Subcutaneous adipose tissue (tissue), 4 donors: Measurements from ENCODE around the gene TGM4. TPM values are rescaled to one million over a fixed set of nuclear protein-coding genes. Genes with fewer than 3 reads are reported as not detected.

Experiments used
- total RNA-seq, 4 donors: library from RNA; depleted of rRNA; stranded (reverse); fragments of >200 nt; gene quantifications; one replicate each; pipeline ENCODE4 v1.1.0, GENCODE V29; 2016
- TF ChIP-seq, protein P1 (sequence below): fragments of 450-650 bp; IDR thresholded peaks from one replicate; pipeline ENCODE4 v1.5.1; 2016; ENCODE audit warnings: low read depth, mild to moderate bottlenecking, control low read depth, antibody characterized with exemption, moderate library complexity

The TGM4 gene
- not detected for total RNA-seq

DNA sequence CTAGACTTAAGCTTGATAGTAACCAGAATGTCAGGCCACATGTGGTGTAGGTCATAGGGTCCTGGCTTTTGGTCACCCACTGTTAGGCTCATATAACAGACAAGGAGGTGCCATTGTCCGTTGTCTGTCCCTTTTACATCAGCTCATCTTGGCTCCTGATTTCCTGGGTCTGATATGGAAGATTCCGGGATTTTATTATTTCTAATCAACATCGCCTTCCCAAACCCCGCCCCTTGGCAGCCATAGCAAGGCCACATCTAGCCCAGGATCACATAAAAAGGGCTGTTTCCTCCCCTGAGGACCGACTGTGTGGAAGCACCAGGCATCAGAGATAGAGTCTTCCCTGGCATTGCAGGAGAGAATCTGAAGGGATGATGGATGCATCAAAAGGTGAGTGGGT lies at the start of gene TGM4:
TSS of gene TGM4 (plus strand) at position 301 of the 400 bp plus-strand sequence. CDS start at position 372, 71 bp downstream.
- TF ChIP-seq, protein P1, sequence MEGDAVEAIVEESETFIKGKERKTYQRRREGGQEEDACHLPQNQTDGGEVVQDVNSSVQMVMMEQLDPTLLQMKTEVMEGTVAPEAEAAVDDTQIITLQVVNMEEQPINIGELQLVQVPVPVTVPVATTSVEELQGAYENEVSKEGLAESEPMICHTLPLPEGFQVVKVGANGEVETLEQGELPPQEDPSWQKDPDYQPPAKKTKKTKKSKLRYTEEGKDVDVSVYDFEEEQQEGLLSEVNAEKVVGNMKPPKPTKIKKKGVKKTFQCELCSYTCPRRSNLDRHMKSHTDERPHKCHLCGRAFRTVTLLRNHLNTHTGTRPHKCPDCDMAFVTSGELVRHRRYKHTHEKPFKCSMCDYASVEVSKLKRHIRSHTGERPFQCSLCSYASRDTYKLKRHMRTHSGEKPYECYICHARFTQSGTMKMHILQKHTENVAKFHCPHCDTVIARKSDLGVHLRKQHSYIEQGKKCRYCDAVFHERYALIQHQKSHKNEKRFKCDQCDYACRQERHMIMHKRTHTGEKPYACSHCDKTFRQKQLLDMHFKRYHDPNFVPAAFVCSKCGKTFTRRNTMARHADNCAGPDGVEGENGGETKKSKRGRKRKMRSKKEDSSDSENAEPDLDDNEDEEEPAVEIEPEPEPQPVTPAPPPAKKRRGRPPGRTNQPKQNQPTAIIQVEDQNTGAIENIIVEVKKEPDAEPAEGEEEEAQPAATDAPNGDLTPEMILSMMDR: no peak

DNA sequence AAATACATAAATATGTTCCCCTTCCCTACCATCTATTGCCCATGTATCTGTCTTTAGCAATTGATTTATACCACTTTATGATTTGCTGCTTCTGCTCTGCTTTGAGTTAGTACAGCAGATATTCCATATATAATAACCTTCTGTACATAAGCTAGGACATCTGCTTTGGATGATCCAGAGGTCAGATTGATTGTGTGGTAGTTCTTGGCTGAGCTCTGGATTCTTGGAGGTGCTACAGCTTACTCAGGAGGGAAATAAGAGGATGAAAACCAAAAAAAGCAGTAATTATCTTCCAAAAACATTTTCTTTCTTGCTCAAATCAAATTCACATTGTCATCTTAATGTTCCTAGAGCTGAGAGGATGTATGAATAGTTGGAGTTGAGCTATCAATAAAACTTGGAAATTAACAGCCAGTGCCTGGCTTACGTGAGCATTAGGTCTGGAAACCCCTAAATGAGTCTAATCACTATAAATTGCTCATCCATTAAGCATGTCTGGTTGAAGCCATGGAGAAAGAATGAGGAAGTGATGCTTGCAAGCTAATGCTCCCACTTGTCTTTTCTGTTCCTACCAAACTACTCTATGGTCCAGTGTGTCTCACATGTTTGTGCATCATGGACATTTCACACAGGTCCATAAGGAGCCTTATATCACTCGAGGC lies 49.0 kb upstream of the TGM4 start:
- TF ChIP-seq, protein P1: no peak

DNA sequence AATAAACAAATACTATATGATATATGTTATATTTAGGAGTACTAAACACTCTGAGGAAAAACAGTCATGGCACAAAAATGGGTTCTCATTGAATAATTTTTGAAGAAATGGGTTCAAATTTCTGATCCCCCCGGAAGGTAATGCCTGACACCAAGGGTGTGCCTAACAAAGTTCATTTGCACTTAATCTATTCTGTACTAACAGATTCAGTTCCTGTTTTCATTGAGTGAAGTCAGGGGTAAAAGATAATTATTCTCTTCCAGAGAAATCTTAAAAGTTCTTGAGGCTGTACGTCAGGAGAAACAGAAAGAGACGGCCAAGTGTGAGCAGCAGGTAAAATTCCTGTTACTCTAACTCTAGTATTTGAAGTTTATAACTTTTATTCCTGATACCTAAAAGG lies 47.2 kb upstream of the TGM4 start:
- TF ChIP-seq, protein P1: no peak

DNA sequence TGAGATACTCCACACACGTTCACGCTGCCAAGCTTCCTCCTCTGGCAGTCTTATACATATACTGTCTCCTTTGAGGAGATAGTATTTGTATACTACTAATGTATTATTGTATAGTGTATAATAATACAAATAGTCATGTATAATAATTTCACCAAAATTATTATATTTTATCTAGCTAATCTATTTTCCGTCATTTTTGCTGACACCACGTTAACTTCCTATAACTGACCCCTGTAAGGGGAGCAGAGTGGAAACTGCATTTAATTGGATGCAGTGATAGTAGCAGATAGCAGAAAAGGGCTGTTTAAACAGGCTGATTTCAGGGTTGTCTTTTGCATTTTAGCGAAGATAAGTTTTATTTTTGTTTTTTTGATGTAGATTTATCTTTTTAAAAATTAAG lies 43.2 kb upstream of the TGM4 start:
- TF ChIP-seq, protein P1: no peak

DNA sequence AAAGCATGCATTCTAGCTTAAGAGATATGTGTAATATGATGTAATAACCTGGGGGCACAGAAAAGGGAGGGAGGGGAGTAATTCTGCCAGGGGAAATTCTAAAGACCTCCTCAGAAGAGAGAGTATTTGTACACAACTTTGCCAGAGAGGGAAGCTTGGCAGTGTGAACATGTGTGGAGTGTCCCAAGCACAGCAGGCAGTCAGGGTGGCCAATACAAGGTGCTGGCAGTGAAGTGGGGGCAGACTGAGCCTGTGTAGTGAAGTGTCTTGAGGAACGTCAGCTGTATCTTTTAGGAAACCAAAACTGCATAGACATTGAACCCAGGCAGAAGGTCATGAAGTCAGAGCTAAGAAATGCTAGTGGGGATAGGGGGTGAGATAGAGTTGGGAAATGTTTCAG lies 42.4 kb upstream of the TGM4 start:
- TF ChIP-seq, protein P1: no peak

DNA sequence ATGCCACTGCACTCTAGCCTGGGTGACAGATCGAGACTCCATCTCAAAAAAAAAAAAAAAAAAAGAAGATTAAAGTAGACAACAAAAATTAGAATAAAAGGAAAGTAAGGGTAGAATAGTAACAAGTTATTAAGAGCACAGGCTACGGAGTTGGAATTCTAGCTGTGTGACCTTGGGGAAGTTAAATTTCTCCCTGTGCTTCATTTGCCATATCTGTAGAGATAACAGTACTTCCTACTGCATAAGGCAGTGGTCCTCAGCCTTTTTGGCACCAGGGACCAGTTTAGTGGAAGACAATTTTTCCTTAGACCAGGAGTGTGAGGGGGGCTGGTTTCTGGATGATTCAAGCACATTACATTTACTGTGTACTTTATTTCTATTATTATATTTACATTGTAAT lies 41.4 kb upstream of the TGM4 start:
- TF ChIP-seq, protein P1: no peak

DNA sequence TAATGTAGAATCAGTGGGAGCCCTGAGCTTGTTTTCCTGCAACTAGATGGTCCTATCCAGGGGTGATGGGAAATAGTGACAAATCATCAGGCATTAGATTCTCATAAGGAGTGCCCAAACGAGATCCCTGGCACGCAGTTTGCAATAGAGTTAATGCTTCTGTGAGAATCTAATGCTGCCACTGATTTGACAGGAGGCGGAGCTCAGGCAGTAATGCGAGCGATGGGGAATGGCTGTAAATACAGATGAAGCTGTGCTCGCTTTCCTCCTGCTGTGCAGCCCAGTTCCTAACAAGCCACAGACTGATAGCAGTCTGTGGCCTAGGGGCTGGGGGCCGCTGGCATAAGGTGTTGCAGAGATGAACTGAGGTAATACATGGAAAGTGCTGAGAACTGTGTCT lies 41.0 kb upstream of the TGM4 start:
- TF ChIP-seq, protein P1: no peak
